ENCODE data around the gene CELF1.

DNA sequence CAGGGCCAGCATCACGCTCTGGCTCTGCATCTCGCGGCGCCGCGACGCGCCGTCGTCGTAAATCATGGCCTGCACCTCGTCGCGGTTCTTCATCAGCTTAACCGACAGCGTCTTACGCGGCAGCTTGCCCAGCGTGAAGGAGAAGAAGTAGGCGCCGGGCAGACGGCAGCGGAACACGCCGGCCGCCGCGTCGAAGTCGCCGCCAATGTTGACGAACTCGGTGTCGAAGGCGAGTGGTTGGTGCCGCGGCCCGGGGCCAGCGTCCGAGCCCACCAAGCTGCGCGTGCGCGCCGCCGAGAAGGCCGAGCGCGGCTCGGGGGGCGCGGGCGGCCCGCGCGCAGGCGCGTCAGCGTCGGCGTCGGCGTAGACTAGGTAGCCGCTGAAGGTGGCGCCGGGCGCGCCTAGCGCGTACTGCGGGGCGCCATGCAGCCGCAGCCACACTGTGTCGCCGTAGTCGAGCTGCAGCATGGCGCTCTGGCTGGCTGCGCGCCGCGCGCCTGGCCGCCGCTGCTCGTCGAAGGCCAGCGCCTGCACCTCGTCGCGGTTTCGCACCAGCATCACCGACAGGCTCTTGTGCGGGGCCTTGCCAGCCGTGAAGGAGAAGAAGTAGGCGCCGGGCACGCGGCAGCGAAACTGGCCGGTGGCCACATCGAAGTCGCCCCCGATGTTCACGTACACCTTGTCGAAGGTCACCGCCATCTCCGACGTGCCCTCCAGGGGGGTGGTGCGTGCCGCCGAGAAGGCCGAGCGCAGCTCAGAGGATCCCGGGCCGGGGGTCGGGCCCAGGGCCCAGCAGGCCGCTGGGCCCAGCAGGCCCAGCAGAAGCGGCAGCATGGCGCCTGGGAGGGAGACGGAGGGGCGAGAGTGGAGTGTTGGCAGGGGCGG, 37.3 kb upstream of the CELF1 start:
- TF ChIP-seq POLR2A (IDR thresholded peaks at IDR 0.05; ENCODE audit: low read depth, low read length) (no peak), POLR2AphosphoS5 (IDR thresholded peaks at IDR 0.05; ENCODE audit: low read depth, low read length) (no peak), TAF1 (IDR thresholded peaks at IDR 0.05; ENCODE audit: low read depth, low read length) (no peak), PAX5 (IDR thresholded peaks at IDR 0.05; ENCODE audit: insufficient read depth, low read length, severe bottlenecking) (no peak), POU2F2 (IDR thresholded peaks at IDR 0.05; ENCODE audit: low read depth, low read length) (no peak)

Data from GM12891 (cell line).